ENCODE measurements around the gene RDH11. TPM values are rescaled to one million over a fixed set of nuclear protein-coding genes. Genes with fewer than 3 reads are reported as not detected.

Gene RDH11
- polyA plus RNA-seq, 1 of the 3 experiments (the other 2 are of a cell fraction) = 44.7 TPM

DNA sequence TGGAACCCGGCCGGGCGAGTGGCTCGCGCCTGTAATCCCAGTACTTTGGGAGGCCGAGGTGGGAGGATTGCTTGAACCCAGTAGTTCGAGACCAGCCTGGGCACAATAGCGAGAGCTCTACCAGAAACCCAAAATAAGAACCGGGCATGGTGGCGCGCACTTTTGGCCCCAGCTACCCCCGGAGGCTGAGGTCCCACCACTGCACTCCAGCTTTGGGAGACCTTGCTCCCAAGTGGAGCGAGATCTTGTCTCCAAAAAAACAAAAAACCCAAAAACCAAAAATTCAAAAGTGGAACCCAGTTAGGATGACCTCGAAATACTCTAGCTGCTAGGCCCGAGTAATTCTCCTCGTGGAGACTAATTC is 20.4 kb downstream of the RDH11 start:
- Histone ChIP-seq H3K9ac (peak overlapping the region; percentile 98), H3K4me1 (ENCODE audit: control insufficient read depth in 1 of 2, insufficient read depth in 2 of 2, low read depth in 1 of 2, low read length in 1 of 2) (peaks cover 7% of the 10 kb centered on the region in 2 experiments; a peak in 3 of 4 replicates), H3K9me3 (no peaks in the 10 kb centered on the region), H2AFZ (ENCODE audit: low read depth) (peak overlapping the region; percentile 86), H3K27me3 (ENCODE audit: insufficient read depth) (no peaks in the 10 kb centered on the region), H3K79me2 (ENCODE audit: insufficient read depth) (peaks cover 58% of the 10 kb centered on the region), H3K27ac (ENCODE audit: low read depth in 2 of 2, low read length in 1 of 2) (peak overlapping the region; percentile 92 to 96; a peak in 3 of 4 replicates), H3K9me2 (no peaks in the 10 kb centered on the region), H3K4me2 (peak overlapping the region; percentile 96), H4K20me1 (ENCODE audit: insufficient read depth) (peaks cover 38% of the 10 kb centered on the region), H3F3A (replicated peaks; ENCODE audit: insufficient read depth) (peaks cover 25% of the 10 kb centered on the region), H3K4me3 (ENCODE audit: low read depth in 2 of 2, low read length in 1 of 2) (peak overlapping the region; percentile 72 to 89), H3K36me3 (replicated peaks in 1 of 2; ENCODE audit: control insufficient read depth in 1 of 2, insufficient read depth in 2 of 2, low read length in 1 of 2) (peaks cover 11 to 19% of the 10 kb centered on the region in 2 experiments)
- WGBS (ENCODE audit: low lambda C conversion rate) = 44% methylated on average over 13 of the region's 16 CpGs
- no peak for DNase-seq
- TF ChIP-seq EZH2phosphoT487 (IDR thresholded peaks at IDR 0.05; ENCODE audit: borderline replicate concordance, low read depth) = no peak
- TF ChIP-seq GABPA (IDR thresholded peaks at IDR 0.05; ENCODE audit: low read depth) = no peak
- TF ChIP-seq RAD21 (IDR thresholded peaks at IDR 0.05; ENCODE audit: low read length) = no peak; the same call in 1 of the 2 replicates
- TF ChIP-seq FOXJ3 (CRISPR knock-in tag; IDR thresholded peaks at IDR 0.05) = no peak
- TF ChIP-seq, protein P1, sequence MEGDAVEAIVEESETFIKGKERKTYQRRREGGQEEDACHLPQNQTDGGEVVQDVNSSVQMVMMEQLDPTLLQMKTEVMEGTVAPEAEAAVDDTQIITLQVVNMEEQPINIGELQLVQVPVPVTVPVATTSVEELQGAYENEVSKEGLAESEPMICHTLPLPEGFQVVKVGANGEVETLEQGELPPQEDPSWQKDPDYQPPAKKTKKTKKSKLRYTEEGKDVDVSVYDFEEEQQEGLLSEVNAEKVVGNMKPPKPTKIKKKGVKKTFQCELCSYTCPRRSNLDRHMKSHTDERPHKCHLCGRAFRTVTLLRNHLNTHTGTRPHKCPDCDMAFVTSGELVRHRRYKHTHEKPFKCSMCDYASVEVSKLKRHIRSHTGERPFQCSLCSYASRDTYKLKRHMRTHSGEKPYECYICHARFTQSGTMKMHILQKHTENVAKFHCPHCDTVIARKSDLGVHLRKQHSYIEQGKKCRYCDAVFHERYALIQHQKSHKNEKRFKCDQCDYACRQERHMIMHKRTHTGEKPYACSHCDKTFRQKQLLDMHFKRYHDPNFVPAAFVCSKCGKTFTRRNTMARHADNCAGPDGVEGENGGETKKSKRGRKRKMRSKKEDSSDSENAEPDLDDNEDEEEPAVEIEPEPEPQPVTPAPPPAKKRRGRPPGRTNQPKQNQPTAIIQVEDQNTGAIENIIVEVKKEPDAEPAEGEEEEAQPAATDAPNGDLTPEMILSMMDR (IDR thresholded peaks at IDR 0.05) = peak; percentile 2; the same call in 1 of the 2 replicates
- no peak for TF ChIP-seq TAF1 (IDR thresholded peaks at IDR 0.05; ENCODE audit: borderline replicate concordance, low read depth, low read length)
- CTCF ChIA-PET = interaction anchor here (0.6 to 3.6 kb wide), 3 partner anchors 18 to 104 kb away, joined by 3 to 21 read pairs (median 3); no protein-coding TSS in a partner anchor
- POLR2A ChIA-PET = interaction anchor here (0.7 to 1.7 kb wide), 5 partner anchors 18 to 75 kb away, joined by 3 to 5 read pairs (median 3); partner anchors contain the start of genes PIGH and RDH11

DNA sequence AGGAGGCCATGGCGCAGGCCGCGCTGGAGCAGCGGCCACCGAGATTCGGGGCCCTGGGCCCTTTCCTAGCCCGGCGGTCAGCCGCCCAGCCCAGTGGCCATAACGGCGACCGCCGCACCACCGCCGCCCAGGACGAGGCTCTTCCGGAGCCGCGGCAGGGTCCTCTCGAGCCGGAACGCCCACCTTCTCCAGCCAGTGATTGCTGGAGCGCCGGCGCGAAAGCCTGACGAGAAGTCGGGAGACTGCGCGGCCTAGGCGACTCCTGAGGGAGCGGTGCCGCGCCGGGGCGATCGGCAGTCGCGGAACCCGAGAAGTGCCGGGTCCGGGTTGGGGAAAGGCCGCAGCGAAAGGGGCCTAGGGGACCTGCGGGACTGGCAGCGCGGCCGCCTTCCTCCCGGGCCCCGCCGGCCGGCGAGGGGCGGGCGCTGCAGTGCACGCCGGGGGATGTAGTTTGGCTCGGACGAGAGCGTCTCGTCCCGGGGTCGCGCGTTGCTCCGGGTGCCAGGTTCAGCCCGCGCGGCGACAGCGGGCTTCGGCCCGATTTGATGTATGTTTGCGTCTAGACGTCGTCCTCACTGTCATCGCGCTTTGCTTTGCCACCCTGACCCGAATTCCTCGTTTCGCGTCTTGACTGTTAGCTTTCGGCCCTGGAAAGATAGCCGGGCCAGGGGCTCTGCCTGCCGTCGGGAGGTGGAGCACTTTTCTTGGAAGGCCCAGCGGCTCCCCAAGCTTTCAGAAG is 20.9 kb downstream of the RDH11 start, which contains the start of gene VTI1B:
Gene VTI1B (minus strand): TSS at position 153 of the 739 bp plus-strand sequence. CDS start 143 bp downstream, at position 10.
- no peaks in the 10 kb centered on the region for H3K9me3 ChIP-seq
- H3K36me3 ChIP-seq (replicated peaks in 1 of 2; ENCODE audit: control insufficient read depth in 1 of 2, insufficient read depth in 2 of 2, low read length in 1 of 2) = peaks cover 11 to 19% of the 10 kb centered on the region in 2 experiments
- peaks cover 43% of the 10 kb centered on the region for H4K20me1 ChIP-seq (ENCODE audit: insufficient read depth)
- H3K4me3 ChIP-seq (ENCODE audit: low read depth in 2 of 2, low read length in 1 of 2) = peak within 1 kb of the TSS; percentile 72 to 89
- peaks cover 64% of the 10 kb centered on the region for H3K79me2 ChIP-seq (ENCODE audit: insufficient read depth)
- 0% methylated on average over 11 of the region's 87 CpGs for WGBS (ENCODE audit: low lambda C conversion rate)
- DNase-seq = peak; percentile 94
- H3K4me1 ChIP-seq (ENCODE audit: control insufficient read depth in 1 of 2, insufficient read depth in 2 of 2, low read depth in 1 of 2, low read length in 1 of 2) = peaks cover 1 to 7% of the 10 kb centered on the region in 2 experiments; a peak in 2 of 4 replicates
- H3K4me2 ChIP-seq = peak within 1 kb of the TSS; percentile 96
- peak within 1 kb of the TSS; percentile 92 to 96 for H3K27ac ChIP-seq (ENCODE audit: low read depth in 2 of 2, low read length in 1 of 2)
- peak within 1 kb of the TSS; percentile 86 for H2AFZ ChIP-seq (ENCODE audit: low read depth)
- H3K9ac ChIP-seq = peak within 1 kb of the TSS; percentile 98
- H3F3A ChIP-seq (replicated peaks; ENCODE audit: insufficient read depth) = peaks cover 20% of the 10 kb centered on the region
- CTCF ChIA-PET = interaction anchor here (0.6 to 3.6 kb wide), 4 partner anchors 18 to 104 kb away, joined by 3 to 21 read pairs (median 4); partner anchors contain the start of gene PIGH
- POLR2A ChIA-PET = interaction anchor here (0.7 to 1.7 kb wide), 5 partner anchors 19 to 75 kb away, joined by 3 to 5 read pairs (median 3); partner anchors contain the start of genes PIGH and RDH11
- no peaks in the 10 kb centered on the region for H3K27me3 ChIP-seq (ENCODE audit: insufficient read depth)
- no peaks in the 10 kb centered on the region for H3K9me2 ChIP-seq
- peak; percentile 72 for TF ChIP-seq ELF1 (IDR thresholded peaks at IDR 0.05)
- TF ChIP-seq RFX5 (IDR thresholded peaks at IDR 0.05; ENCODE audit: low read length) = no peak
- TF ChIP-seq PBX3 (IDR thresholded peaks at IDR 0.05) = no peak
- TF ChIP-seq EP300 (IDR thresholded peaks at IDR 0.05; ENCODE audit: borderline replicate concordance in 1 of 2, low read depth in 1 of 2, low read length in 1 of 2) = no peak; a peak in 1 of 4 replicates
- TF ChIP-seq POLR2AphosphoS5 (IDR thresholded peaks at IDR 0.05; ENCODE audit: low read depth, low read length) = peak; percentile 67
- peak; percentile 54; the same call in 1 of the 2 replicates for TF ChIP-seq YY1 (IDR thresholded peaks at IDR 0.05; ENCODE audit: low read depth)
- TF ChIP-seq, protein P2, sequence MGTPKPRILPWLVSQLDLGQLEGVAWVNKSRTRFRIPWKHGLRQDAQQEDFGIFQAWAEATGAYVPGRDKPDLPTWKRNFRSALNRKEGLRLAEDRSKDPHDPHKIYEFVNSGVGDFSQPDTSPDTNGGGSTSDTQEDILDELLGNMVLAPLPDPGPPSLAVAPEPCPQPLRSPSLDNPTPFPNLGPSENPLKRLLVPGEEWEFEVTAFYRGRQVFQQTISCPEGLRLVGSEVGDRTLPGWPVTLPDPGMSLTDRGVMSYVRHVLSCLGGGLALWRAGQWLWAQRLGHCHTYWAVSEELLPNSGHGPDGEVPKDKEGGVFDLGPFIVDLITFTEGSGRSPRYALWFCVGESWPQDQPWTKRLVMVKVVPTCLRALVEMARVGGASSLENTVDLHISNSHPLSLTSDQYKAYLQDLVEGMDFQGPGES (IDR thresholded peaks at IDR 0.05; ENCODE audit: low read depth, low read length) = no peak
- TF ChIP-seq, protein P1 (IDR thresholded peaks at IDR 0.05) = peak; percentile 40; the same call in 1 of the 2 replicates
- no peak for TF ChIP-seq NRF1 (IDR thresholded peaks at IDR 0.05; ENCODE audit: low read depth, low read length)
- no peak for TF ChIP-seq TAF1 (IDR thresholded peaks at IDR 0.05; ENCODE audit: borderline replicate concordance, low read depth, low read length)
- TF ChIP-seq CHD2 (IDR thresholded peaks at IDR 0.05; ENCODE audit: low read length, partially characterized antibody) = peak; percentile 90
- no peak for TF ChIP-seq RAD21 (IDR thresholded peaks at IDR 0.05; ENCODE audit: low read length)
- TF ChIP-seq FOXM1 (IDR thresholded peaks at IDR 0.05; ENCODE audit: low read depth) = no peak
- peak; percentile 51; the same call in 1 of the 2 replicates for TF ChIP-seq GABPA (IDR thresholded peaks at IDR 0.05; ENCODE audit: low read depth)
- no peak for TF ChIP-seq FOSL2 (IDR thresholded peaks at IDR 0.05; ENCODE audit: borderline replicate concordance, low read depth)
- peak; percentile 16; the same call in 1 of the 2 replicates for TF ChIP-seq NFIC (IDR thresholded peaks at IDR 0.05; ENCODE audit: borderline replicate concordance)
- peak; percentile 8 for TF ChIP-seq MXI1 (IDR thresholded peaks at IDR 0.05; ENCODE audit: low read depth, low read length)

Data from SK-N-SH (cell line).